Measurements from ENCODE around the gene KIF23.
A peak's percentile ranks its signal among the peaks of the same experiment; 100 is the strongest.

Gene KIF23

GRCh38 chr15:69392352-69392751 is 21.8 kb upstream of the KIF23 start:
- in situ Hi-C loops (cut with HindIII; ENCODE audit: low pct_ligation_motif_present, low sequenced_read_pairs), result no loop called here
- DNase-seq, result no peak
- Histone ChIP-seq H3K36me3 (replicated peaks) (peaks cover 3% of the 10 kb centered on the region), H3K27ac (no peak overlapping the region), H3K27me3 (replicated peaks) (no peaks in the 10 kb centered on the region), H3K4me3 (ENCODE audit: low read depth, low read length) (no peak overlapping the region)
- TF ChIP-seq CTCF (IDR thresholded peaks at IDR 0.05; ENCODE audit: low read depth, low read length, missing control alignments), result no peak

GRCh38 chr15:69393831-69394491 is 20.2 kb upstream of the KIF23 start:
- Histone ChIP-seq H3K4me3 (ENCODE audit: low read depth, low read length) (no peak overlapping the region), H3K36me3 (replicated peaks) (peaks cover 3% of the 10 kb centered on the region), H3K27me3 (replicated peaks) (no peaks in the 10 kb centered on the region), H3K27ac (no peak overlapping the region)
- TF ChIP-seq CTCF (IDR thresholded peaks at IDR 0.05; ENCODE audit: low read depth, low read length, missing control alignments), result no peak
- in situ Hi-C loops (cut with HindIII; ENCODE audit: low pct_ligation_motif_present, low sequenced_read_pairs), result no loop called here
- no peak for DNase-seq

DNA sequence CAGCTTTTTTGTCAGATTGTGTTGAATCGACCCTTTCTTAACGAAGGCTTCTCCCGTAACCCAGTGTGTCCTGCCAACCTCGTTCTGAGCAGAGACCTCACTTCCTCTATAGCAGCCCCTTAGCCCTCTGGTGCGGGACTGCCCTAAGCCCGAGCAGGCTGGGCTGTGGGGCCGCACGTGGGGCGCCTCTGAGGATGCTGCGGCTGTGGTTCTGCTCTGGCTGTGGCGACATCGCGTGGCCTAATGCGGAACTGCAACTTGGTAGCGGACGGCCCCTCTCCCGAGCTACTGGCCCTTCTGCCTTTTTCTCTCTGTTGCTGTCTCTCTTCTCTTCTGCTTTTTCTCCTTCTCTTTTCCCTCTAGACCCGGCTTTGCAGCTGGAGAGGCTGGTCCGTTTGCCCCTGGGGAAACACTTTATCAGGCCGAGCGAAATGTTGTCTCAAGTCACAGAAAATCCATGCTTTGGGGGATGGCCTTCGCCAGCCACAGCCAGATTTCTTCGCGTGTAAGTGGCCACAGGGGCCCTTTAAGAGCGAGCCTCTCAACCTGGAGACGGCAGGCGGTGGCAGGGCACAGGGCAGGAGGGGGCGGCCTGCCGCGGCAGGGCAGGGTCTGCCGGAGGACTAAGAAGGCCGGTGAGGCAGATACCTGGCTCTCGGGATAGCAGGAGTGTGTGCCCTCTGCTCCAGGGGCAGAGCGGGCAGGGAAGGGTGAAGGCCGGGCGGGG is 19.4 kb upstream of the KIF23 start:
- Histone ChIP-seq H3K27me3 (replicated peaks) (no peaks in the 10 kb centered on the region), H3K4me3 (ENCODE audit: low read depth, low read length) (no peak overlapping the region), H3K27ac (no peak overlapping the region), H3K36me3 (replicated peaks) (peaks cover 3% of the 10 kb centered on the region)
- DNase-seq, result peak; percentile 65
- TF ChIP-seq CTCF (IDR thresholded peaks at IDR 0.05; ENCODE audit: low read depth, low read length, missing control alignments), result peak; percentile 97
- in situ Hi-C loops (cut with HindIII; ENCODE audit: low pct_ligation_motif_present, low sequenced_read_pairs), result no loop called here

DNA sequence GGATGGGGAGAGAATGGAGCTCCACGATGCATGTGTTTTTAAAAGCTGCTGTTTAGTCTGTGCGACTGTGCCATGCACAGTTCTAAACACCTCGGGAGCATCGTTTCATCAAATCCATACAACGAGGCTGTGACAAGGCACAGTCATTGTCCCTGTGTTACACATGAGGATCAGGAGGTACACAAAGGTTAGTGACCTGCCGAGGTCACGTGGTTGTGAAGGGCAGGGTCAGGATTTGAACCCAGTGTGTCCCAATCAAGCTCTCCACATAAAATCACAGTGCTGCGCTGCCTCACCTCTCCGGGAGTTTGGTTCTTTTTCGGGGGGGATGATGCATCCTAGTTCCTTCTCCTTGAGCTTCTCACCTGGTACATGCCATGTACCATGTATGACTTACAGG is 18.7 kb upstream of the KIF23 start:
- in situ Hi-C loops (cut with HindIII; ENCODE audit: low pct_ligation_motif_present, low sequenced_read_pairs), result no loop called here
- H3K36me3 ChIP-seq (replicated peaks), result peaks cover 3% of the 10 kb centered on the region

DNA sequence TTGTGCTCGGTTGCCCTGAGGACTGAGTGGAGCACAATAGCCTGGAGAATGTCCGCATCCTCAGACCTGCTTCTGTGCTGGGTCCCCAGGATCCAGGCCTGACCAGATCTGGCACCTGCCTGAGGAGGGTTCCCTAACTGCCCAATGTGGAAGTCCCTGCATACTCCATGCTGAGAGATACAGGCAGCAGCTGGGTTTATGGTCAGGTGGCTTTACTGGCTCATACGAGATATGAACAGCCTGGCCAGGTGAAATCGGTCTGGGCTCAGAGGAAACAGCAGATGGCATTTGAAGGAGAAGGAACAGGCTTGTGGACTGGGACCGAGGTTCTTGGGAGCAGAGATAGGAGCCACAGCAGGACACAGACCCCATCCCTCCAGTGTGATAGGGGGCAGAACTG is 18.2 kb upstream of the KIF23 start:
- in situ Hi-C loops (cut with HindIII; ENCODE audit: low pct_ligation_motif_present, low sequenced_read_pairs), result no loop called here
- Histone ChIP-seq H3K36me3 (replicated peaks) (peaks cover 3% of the 10 kb centered on the region), H3K27me3 (replicated peaks) (no peaks in the 10 kb centered on the region), H3K27ac (no peak overlapping the region), H3K4me3 (ENCODE audit: low read depth, low read length) (no peak overlapping the region)
- no peak for TF ChIP-seq CTCF (IDR thresholded peaks at IDR 0.05; ENCODE audit: low read depth, low read length, missing control alignments)
- no peak for DNase-seq

More for the DNA sequence above, 18.7 kb upstream of the KIF23 start:
- Histone ChIP-seq H3K27me3 (replicated peaks) (no peaks in the 10 kb centered on the region), H3K4me3 (ENCODE audit: low read depth, low read length) (no peak overlapping the region), H3K27ac (no peak overlapping the region)
- TF ChIP-seq CTCF (IDR thresholded peaks at IDR 0.05; ENCODE audit: low read depth, low read length, missing control alignments), result no peak
- no peak for DNase-seq

All from brain microvascular endothelial cell (primary cell).